Upper lobe of right lung (tissue), 1 donor: ENCODE measurements around the gene S100PBP. TPM values are rescaled to one million over a fixed set of nuclear protein-coding genes. Genes with fewer than 3 reads are reported as not detected.
"Not testable (repeated sequence)": the region's sequence is repeated elsewhere in the genome, so short reads cannot be mapped to it uniquely, and the experiment has no call there.

ENCODE experiments used
- ATAC-seq: fragments of 200-7000 bp; cut with Tn5 transposase; one replicate; pipeline ENCODE4 v1.9.1; 2020; ENCODE audit warnings: mild to moderate bottlenecking, moderate library complexity
- DNase-seq: peaks from one replicate; pipeline ENCODE4 v3.0.0-alpha.2; 2020
- H3K27ac ChIP-seq: fragments of 200-600 bp; one replicate; pipeline ENCODE4 v1.8.0; 2022
- H3K27me3 ChIP-seq: fragments of 200-600 bp; one replicate; pipeline ENCODE4 v1.8.0; 2022; ENCODE audit warnings: mild to moderate bottlenecking
- H3K36me3 ChIP-seq: fragments of 200-600 bp; one replicate; pipeline ENCODE4 v1.8.0; 2022
- H3K4me1 ChIP-seq: fragments of 200-600 bp; one replicate; pipeline ENCODE4 v1.8.0; 2022
- H3K4me3 ChIP-seq: fragments of 200-600 bp; one replicate; pipeline ENCODE4 v1.8.0; 2022; ENCODE audit warnings: mild to moderate bottlenecking
- H3K9me3 ChIP-seq: fragments of 200-600 bp; one replicate; pipeline ENCODE4 v1.8.0; 2022
- CTCF ChIP-seq: fragments of 200-600 bp; IDR thresholded peaks from one replicate; pipeline ENCODE4 v1.8.0; 2022; ENCODE audit warnings: antibody characterized with exemption
- intact Hi-C: fragments of 100-400 bp; cut with DNase I; formaldehyde crosslinking; loops from one replicate; pipeline ENCODE4 v1.11.0; 2022
- total RNA-seq: library from RNA; stranded (reverse); fragmentation: NEBNext Ultra II Directional; extraction: Animal tissue kit (Norgen Biotek cat#: 25700); gene quantifications from one replicate; pipeline ENCODE4 v1.2.1, GENCODE V29; 2021
- donor health status: DM: no; HTN: yes; CAD: no; lungs with severe emphysema.

Gene S100PBP
- total RNA-seq, 1 donor from 2014 or later: 34.9 TPM

GRCh38 chr1:32901823-32902534 lies 84.5 kb downstream of the S100PBP start:
- Histone ChIP-seq H3K36me3 (no peaks in the 10 kb centered on the region), H3K27ac (no peak overlapping the region), H3K4me1 (peaks cover 4% of the 10 kb centered on the region), H3K4me3 (peak overlapping the region; percentile 58), H3K27me3 (peaks cover 10% of the 10 kb centered on the region), H3K9me3 (no peaks in the 10 kb centered on the region)
- ATAC-seq (no peak), DNase-seq (peak; percentile 54)
- no peak for TF ChIP-seq CTCF
- intact Hi-C loops: no loop called here

- H3K4me1 ChIP-seq: peaks cover 4% of the 10 kb centered on the region
- H3K9me3 ChIP-seq: no peaks in the 10 kb centered on the region
- ATAC-seq: no peak
- peak; percentile 58 for DNase-seq
- no peak overlapping the region for H3K27ac ChIP-seq
- intact Hi-C loops: no loop called here
- H3K4me3 ChIP-seq: no peak overlapping the region
- no peak for TF ChIP-seq CTCF
- H3K27me3 ChIP-seq: peaks cover 10% of the 10 kb centered on the region
- no peaks in the 10 kb centered on the region for H3K36me3 ChIP-seq
These were observed 85.1 kb downstream of the S100PBP start for GRCh38 chr1:32902535-32902920.

- peak; percentile 37 for DNase-seq
These were observed 86.7 kb downstream of the S100PBP start for GRCh38 chr1:32903991-32904785.

GRCh38 chr1:32904797-32905196 lies 87.3 kb downstream of the S100PBP start:
- Histone ChIP-seq H3K27ac (no peak overlapping the region), H3K4me1 (peaks cover 4% of the 10 kb centered on the region), H3K9me3 (no peaks in the 10 kb centered on the region), H3K36me3 (no peaks in the 10 kb centered on the region), H3K4me3 (no peak overlapping the region), H3K27me3 (peaks cover 10% of the 10 kb centered on the region)
- ATAC-seq (no peak), DNase-seq (no peak)
- no peak for TF ChIP-seq CTCF
- intact Hi-C loops: no loop called here

More at GRCh38 chr1:32903991-32904785, 86.7 kb downstream of the S100PBP start:
- no peak overlapping the region for H3K4me3 ChIP-seq
- H3K9me3 ChIP-seq: no peaks in the 10 kb centered on the region
- H3K27me3 ChIP-seq: peaks cover 10% of the 10 kb centered on the region
- TF ChIP-seq CTCF: no peak
- H3K36me3 ChIP-seq: no peaks in the 10 kb centered on the region
- peaks cover 4% of the 10 kb centered on the region for H3K4me1 ChIP-seq
- H3K27ac ChIP-seq: no peak overlapping the region
- intact Hi-C loops: no loop called here
- ATAC-seq: no peak

GRCh38 chr1:32905588-32905987 lies 88.1 kb downstream of the S100PBP start:
- H3K27me3 ChIP-seq, DNase-seq, H3K9me3 ChIP-seq, intact Hi-C loops, H3K36me3 ChIP-seq, H3K4me3 ChIP-seq, H3K27ac ChIP-seq, ATAC-seq, H3K4me1 ChIP-seq: not testable (repeated sequence)

- Histone ChIP-seq H3K27me3 (no peaks in the 10 kb centered on the region), H3K36me3 (no peaks in the 10 kb centered on the region), H3K4me1 (no peaks in the 10 kb centered on the region), H3K27ac (no peak overlapping the region), H3K4me3 (no peak overlapping the region), H3K9me3 (no peaks in the 10 kb centered on the region)
- ATAC-seq: no peak
- DNase-seq: peak; percentile 31
- TF ChIP-seq CTCF: no peak
- intact Hi-C loops: no loop called here
These were observed 89.2 kb downstream of the S100PBP start for GRCh38 chr1:32906654-32907053.
